Measurements from ENCODE around the gene LUC7L3.

Gene LUC7L3

GRCh38 chr17:50685691-50686493, 33.5 kb upstream of the LUC7L3 start:
- DNase-seq: no peak

GRCh38 chr17:50686494-50687199, 32.8 kb upstream of the LUC7L3 start:
- DNase-seq: no peak

- DNase-seq: no peak
Measured at GRCh38 chr17:50687200-50688066, 32.0 kb upstream of the LUC7L3 start.

DNA sequence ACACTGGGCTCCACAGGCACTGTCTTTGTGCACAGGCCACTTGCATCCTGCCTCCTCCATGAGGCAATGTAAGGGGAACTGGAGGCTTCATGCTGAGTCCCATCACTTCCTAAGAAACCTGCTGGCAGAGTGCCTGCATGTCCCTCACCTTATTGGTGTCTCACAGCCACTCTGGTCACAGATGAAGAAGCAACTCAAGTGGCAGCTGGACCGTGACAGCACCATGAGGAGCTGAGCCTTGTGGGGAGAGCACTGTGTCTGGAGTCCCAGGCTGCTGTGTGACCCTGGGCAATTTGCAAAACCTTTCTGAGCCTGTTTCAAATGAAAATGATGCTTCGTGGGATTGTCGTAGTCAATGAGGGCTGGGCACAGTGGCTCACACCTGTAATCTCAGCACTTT, 31.2 kb upstream of the LUC7L3 start:
- DNase-seq: no peak

GRCh38 chr17:50689251-50689650, 30.2 kb upstream of the LUC7L3 start:
- no peak for DNase-seq

- DNase-seq: no peak
Measured at GRCh38 chr17:50689956-50690886, 29.2 kb upstream of the LUC7L3 start.

GRCh38 chr17:50690887-50691549, 28.4 kb upstream of the LUC7L3 start:
- no peak for DNase-seq

DNA sequence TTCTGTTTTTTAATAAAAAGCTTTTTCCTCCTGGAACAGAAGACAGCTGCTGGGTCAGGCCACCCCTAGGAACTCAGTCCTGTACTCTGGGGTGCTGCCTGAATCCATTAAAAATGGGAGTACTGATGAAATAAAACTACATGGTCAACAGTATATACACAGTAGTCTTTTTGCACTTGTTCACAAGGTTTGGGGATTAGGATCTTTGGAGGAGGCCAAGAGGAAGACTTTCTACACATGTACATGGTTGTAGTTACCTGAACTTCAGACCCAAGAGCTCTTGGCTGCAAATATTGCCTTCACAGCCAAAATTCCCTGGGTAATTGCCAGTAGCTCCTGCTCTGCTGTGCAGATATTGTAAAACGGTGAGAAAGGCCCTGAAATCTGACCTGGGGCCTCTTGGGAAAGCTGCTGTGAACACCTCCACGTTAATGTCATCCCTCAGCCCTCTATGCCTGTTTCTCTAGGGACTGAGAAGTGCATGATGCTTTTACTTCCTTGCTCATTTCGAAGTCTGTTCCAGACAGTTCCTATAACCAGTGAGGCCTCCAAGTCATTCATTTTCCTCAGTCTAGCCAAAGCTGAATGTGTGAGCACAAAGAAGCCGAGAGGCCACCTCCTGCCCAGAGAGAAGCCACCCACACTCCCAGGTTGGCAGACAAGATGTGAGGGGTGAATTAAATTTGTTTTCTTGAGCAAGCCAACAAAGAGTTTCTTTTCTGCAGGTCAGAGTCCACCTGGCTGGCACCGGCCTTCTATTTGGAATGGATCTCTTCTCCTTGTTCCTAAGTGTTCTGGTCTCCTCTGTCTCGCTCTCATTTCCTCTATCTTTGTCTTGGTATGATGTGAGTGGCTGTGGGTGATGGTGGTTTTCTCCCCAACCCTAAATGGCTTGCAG, 27.6 kb upstream of the LUC7L3 start:
- no peak for DNase-seq

GRCh38 chr17:50692448-50693035, 26.9 kb upstream of the LUC7L3 start:
- no peak for DNase-seq

DNA sequence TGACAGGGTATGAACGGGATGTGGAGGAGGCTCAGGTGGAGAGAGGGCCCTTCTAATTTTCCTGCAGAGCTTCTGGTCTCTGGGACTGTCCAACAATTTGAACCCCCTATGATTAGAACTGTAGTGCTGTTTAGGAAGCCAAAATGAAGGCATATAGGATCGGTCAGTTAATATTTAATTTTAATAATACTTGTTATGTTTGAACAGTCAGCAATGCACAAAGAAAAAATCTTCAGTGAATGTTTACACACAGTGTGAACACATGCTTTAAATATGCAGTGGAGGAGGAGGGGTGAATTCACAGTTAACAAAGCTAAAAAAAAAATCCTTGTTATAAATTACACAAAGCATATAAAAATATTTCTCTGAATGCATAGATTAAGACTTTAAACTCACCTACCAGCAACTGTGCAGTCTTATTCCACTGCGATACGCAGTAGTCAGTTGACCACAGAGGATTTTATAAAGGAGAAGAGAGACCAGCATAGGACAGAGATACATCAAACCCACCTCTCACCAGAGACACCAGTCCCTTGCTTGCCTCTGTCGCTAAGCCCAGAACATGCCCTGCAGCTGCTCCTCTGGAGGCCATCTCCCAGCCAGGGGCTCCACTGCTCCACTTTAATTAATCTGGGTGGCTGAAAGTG, 26.2 kb upstream of the LUC7L3 start:
- DNase-seq: no peak

GRCh38 chr17:50696365-50696879, 23.0 kb upstream of the LUC7L3 start:
- no peak for DNase-seq

DNA sequence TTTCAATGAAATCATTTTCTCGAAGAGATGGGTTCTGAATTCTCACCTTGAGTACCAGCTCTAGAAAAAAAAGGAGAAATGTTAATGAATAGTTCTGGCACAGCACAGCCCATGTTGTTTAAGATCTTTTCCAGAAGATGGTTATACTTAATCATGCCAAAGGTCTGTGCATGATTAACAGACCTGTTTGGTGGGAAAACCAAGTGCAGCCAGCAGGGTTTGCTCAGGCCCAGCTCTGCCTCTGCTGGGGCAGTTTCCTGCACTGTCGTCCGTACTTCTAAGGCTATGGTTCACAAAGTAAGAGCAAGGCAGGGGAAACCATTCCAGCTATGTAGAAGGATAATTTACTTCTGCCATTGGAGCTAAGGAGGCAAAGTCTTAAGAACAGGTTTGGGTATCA, 22.3 kb upstream of the LUC7L3 start:
- DNase-seq: no peak

GRCh38 chr17:50697663-50698272, 21.6 kb upstream of the LUC7L3 start:
- DNase-seq: no peak

DNA sequence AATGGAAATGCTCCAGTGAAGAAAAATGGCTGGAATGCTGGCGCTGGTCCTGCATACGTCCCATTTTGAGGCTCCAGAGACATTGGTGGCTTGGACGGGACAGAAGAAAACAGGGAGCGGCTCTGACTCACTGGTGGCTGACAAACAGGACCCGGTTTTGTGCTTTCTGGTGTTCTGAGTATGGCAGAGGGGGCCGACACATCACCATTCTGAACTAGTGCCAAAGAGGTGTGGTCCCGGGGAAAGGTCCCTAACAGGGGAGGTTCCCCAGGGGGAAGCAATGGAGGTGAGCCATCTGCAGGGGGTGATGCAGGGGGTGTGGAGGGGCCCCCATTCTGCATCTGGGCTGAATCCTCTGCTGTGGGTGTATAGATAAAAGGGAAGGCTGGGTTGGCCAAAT, 20.0 kb upstream of the LUC7L3 start:
- no peak for DNase-seq

DNA sequence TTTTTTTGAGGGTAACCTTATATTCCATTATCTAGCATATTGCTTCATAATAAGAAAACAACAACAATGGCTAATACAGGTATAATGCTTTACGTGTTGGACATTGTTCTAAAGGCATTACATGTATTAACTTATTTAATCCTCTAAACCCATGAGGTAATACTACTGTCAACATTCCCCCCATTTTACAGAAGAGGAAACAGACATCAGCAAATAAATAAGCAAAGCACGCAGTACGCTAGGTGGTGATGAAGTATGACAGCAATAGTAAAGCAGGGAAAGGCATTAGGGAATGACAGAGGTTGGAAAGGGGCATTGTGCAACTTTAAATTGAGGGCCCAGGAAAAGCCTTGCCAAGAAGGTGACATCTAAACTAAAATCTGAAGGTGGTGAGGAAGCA, 16.2 kb upstream of the LUC7L3 start:
- no peak for DNase-seq

DNA sequence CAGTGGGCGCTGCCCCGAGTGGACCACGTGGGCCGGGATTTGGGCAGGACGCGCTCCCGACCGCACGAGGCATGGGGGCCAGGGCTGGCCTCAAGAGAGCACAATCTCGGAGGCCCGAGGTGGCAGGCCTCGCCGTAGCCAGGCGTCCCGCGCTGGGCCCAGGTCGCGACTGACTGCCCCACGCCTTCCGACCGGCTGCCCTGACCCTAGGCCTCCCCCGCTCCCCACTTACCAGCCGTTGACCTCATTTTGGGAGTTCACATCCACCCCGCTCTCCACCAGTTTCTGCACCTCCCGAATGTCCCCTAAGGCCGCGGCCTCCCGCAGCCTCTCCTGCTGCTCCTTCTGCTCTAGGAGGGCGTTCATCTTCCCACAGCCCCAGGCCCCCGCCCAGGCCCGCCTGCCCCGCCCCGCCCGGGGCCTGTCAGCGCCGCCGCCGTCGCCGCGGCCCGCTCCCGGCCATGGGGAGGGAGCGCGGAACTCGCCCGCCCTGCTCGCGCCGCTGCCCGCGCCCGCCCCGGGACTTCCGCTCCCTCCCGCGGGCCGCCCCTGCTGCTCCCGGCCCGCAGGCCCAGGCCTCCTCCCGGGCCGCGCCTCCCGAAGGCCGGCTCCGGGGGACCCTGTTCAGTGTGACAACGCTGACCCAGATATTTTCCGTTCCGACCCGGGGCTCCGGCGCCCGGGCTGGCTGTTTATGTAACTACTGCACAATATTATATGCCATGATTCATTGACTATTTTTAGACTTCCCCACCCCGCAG, 11.9 kb upstream of the LUC7L3 start, which contains the start of gene ANKRD40:
TSS of gene ANKRD40 (minus strand) at position 626 of the 761 bp plus-strand sequence. CDS start at position 366, 260 bp downstream.
- DNase-seq: peak; percentile 69 to 91 (median 80)

DNA sequence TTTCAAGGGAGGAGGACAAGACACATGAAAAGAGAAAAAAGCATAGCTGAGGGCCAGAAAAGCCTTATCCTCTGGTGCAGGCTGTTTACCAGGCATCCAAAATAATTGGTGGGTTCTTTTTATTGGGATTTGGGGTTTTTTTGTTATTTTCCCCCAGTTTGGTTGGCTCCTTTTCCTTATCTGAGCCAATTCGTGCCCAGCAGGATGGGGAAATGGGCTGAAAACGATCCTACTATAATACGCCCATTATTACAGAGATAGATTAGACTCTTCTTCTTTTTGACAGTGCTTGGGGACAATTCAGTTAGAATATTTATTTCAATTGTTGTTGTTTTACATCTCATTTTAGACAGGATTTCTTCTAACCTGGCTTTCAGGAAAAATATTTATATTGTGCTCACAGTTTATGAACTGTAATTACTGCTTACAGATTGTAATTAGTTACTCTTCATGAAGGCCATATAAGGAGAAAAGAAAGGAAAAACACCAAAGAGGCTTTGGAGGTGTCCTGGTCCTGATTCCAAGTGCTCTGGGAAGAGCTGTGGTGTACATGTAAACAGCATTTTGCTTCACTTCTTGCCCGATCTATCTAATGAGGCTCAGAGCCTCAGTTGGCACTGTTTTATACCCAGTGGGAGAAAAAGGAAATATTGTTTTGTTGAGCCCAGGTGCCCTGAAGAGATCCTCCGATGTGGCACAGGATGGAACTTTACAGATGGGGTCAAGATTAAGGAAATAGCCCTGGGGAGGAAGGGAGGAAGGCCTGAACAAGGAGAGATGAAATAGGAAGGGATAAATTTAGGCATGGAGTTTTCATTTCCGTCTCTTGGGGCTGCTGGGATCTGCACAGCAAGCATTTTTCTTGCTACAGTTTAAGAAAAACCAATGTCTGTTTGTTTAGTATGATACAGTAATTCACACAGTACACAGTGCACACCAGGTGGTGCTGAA, 11.1 kb upstream of the LUC7L3 start:
- DNase-seq: no peak
